ENCODE data around the gene HEPH.

- TF ChIP-seq CTCF (IDR thresholded peaks at IDR 0.05; ENCODE audit: low read depth, low read length, missing input control) = no peak
- no peak for TF ChIP-seq SP1 (IDR thresholded peaks at IDR 0.05)
- TF ChIP-seq TAF1 (conservative IDR thresholded peaks at IDR 0.05) = no peak
- TF ChIP-seq REST (IDR thresholded peaks at IDR 0.05) = no peak
- TF ChIP-seq GABPA (IDR thresholded peaks at IDR 0.05 in 1 of 2, conservative IDR thresholded peaks at IDR 0.05 in 1 of 2) = no peak
Measured at GRCh38 chrX:66176134-66176533, 12.1 kb downstream of the HEPH start.
